Stimulated activated CD8-positive, alpha-beta memory T cell treated with anti-CD3 and anti-CD28 coated beads, Interleukin-12 subunit alpha, Interleukin-12 subunit beta, amount 100 ng/mL, for 1 hour (primary cell): Measurements from ENCODE around the gene DNTT.

ENCODE experiments used
- DNase-seq: peaks from one replicate; pipeline ENCODE4 v3.0.0-alpha.2; 2020; ENCODE audit warnings: low read depth

DNTT gene

GRCh38 chr10:96378741-96379140 is 74.5 kb downstream of the DNTT start:
- no peak for DNase-seq

DNA sequence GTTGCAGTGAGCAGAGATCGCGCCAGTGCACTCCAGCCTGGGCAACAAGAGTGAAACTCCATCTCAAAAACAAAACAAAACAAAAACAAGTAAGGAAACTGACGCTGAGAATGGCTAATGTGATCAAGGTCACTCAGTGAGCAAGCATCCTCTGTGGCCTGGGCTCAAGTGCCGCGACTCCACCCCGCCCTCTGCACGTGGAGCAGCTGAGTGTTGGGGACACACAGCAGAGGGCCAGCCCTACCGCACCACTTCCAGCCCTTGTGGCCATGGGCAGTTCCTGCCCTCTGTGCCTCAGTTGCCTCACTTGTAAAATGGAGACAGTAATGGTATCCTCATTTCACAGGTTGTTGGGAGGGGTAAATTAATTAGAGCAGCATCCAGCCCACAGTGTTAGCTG is 75.5 kb downstream of the DNTT start:
- DNase-seq: no peak

- DNase-seq: no peak
These were observed 76.6 kb downstream of the DNTT start for GRCh38 chr10:96380821-96381220.

GRCh38 chr10:96384506-96384905 is 80.3 kb downstream of the DNTT start:
- DNase-seq: no peak

GRCh38 chr10:96387161-96387560 is 82.9 kb downstream of the DNTT start:
- no peak for DNase-seq

GRCh38 chr10:96387601-96388000 is 83.4 kb downstream of the DNTT start:
- no peak for DNase-seq
